ENCODE measurements around the gene CRB2. TPM values are rescaled to one million over a fixed set of nuclear protein-coding genes. Genes with fewer than 3 reads are reported as not detected.

The CRB2 gene
- total RNA-seq, 2 donors from 2014 or later: 0.14 TPM; not detected in 1

GRCh38 chr9:123416176-123416575 lies 60.2 kb downstream of the CRB2 start:
- ATAC-seq (no peak), DNase-seq (ENCODE audit: low spot score in 2 of 2) (no peak)
- H3K36me3 Mint-ChIP-seq: no peaks in the 10 kb centered on the region
- no peaks in the 10 kb centered on the region for H3K9me3 Mint-ChIP-seq
- no peak overlapping the region for H3K27ac Mint-ChIP-seq

- Mint-ChIP-seq H3K9me3 (no peaks in the 10 kb centered on the region), H3K27ac (peak overlapping the region; percentile 5 to 51), H3K36me3 (no peaks in the 10 kb centered on the region)
- ATAC-seq: no peak
- DNase-seq (ENCODE audit: low spot score in 2 of 2): peak in 1 of 2 donors; percentile 23
Observed at GRCh38 chr9:123417289-123418051, 61.5 kb downstream of the CRB2 start.

- DNase-seq (ENCODE audit: low spot score in 2 of 2): peak in 1 of 2 donors; percentile 26
- Mint-ChIP-seq H3K27ac (peak overlapping the region; percentile 5 to 51), H3K9me3 (no peaks in the 10 kb centered on the region), H3K36me3 (no peaks in the 10 kb centered on the region)
- no peak for ATAC-seq
Observed at GRCh38 chr9:123418052-123418430, 62.0 kb downstream of the CRB2 start.

- ATAC-seq: no peak
- Mint-ChIP-seq H3K27ac (peak overlapping the region; percentile 5 to 81), H3K36me3 (no peaks in the 10 kb centered on the region), H3K9me3 (no peaks in the 10 kb centered on the region)
- DNase-seq (ENCODE audit: low spot score in 2 of 2): peak in 1 of 2 donors; percentile 23
Observed at GRCh38 chr9:123418506-123418905, 62.5 kb downstream of the CRB2 start.

GRCh38 chr9:123419091-123419490 lies 63.1 kb downstream of the CRB2 start:
- ATAC-seq: no peak
- DNase-seq (ENCODE audit: low spot score in 2 of 2): peak in 1 of 2 donors; percentile 21
- Mint-ChIP-seq H3K36me3 (no peaks in the 10 kb centered on the region), H3K27ac (peak overlapping the region; percentile 5 to 81), H3K9me3 (no peaks in the 10 kb centered on the region)

GRCh38 chr9:123419721-123420591 lies 64.0 kb downstream of the CRB2 start:
- no peaks in the 10 kb centered on the region for H3K36me3 Mint-ChIP-seq
- peak overlapping the region in 1 of 2 donors; percentile 44 for H3K27ac Mint-ChIP-seq
- H3K9me3 Mint-ChIP-seq: no peaks in the 10 kb centered on the region
- DNase-seq (ENCODE audit: low spot score in 2 of 2): peak in 1 of 2 donors; percentile 37
- no peak for ATAC-seq

GRCh38 chr9:123420592-123421111 lies 64.7 kb downstream of the CRB2 start:
- Mint-ChIP-seq H3K9me3 (no peaks in the 10 kb centered on the region), H3K36me3 (no peaks in the 10 kb centered on the region), H3K27ac (no peak overlapping the region)
- no peak for DNase-seq (ENCODE audit: low spot score in 2 of 2)
- no peak for ATAC-seq

- no peak overlapping the region for H3K27ac Mint-ChIP-seq
- peak in 1 of 2 donors; percentile 37 for DNase-seq (ENCODE audit: low spot score in 2 of 2)
- no peaks in the 10 kb centered on the region for H3K36me3 Mint-ChIP-seq
- no peaks in the 10 kb centered on the region for H3K9me3 Mint-ChIP-seq
- no peak for ATAC-seq
Observed at GRCh38 chr9:123421186-123421585, 65.2 kb downstream of the CRB2 start.

- Mint-ChIP-seq H3K36me3 (no peaks in the 10 kb centered on the region), H3K27ac (peak overlapping the region in 1 of 2 donors; percentile 63), H3K9me3 (no peaks in the 10 kb centered on the region)
- ATAC-seq (no peak), DNase-seq (ENCODE audit: low spot score in 2 of 2) (peak in 1 of 2 donors; percentile 11)
Observed at GRCh38 chr9:123421801-123422455, 65.9 kb downstream of the CRB2 start.

- DNase-seq (ENCODE audit: low spot score in 2 of 2) (no peak), ATAC-seq (no peak)
- no peak overlapping the region for H3K27ac Mint-ChIP-seq
- no peaks in the 10 kb centered on the region for H3K9me3 Mint-ChIP-seq
- no peaks in the 10 kb centered on the region for H3K36me3 Mint-ChIP-seq
Observed at GRCh38 chr9:123422635-123423310, 66.8 kb downstream of the CRB2 start.

- Mint-ChIP-seq H3K36me3 (no peaks in the 10 kb centered on the region), H3K27ac (no peak overlapping the region), H3K9me3 (no peaks in the 10 kb centered on the region)
- no peak for DNase-seq (ENCODE audit: low spot score in 2 of 2)
- no peak for ATAC-seq
Observed at GRCh38 chr9:123423311-123423640, 67.3 kb downstream of the CRB2 start.

- DNase-seq (ENCODE audit: low spot score in 2 of 2): no peak
- no peak for ATAC-seq
- H3K36me3 Mint-ChIP-seq: no peaks in the 10 kb centered on the region
- peak overlapping the region in 1 of 2 donors; percentile 3 for H3K27ac Mint-ChIP-seq
- no peaks in the 10 kb centered on the region for H3K9me3 Mint-ChIP-seq
Observed at GRCh38 chr9:123424131-123424530, 68.1 kb downstream of the CRB2 start.

- H3K36me3 Mint-ChIP-seq: no peaks in the 10 kb centered on the region
- ATAC-seq (no peak), DNase-seq (ENCODE audit: low spot score in 2 of 2) (no peak)
- H3K9me3 Mint-ChIP-seq: no peaks in the 10 kb centered on the region
- peak overlapping the region in 1 of 2 donors; percentile 70 for H3K27ac Mint-ChIP-seq
Observed at GRCh38 chr9:123424552-123425225, 68.7 kb downstream of the CRB2 start.

GRCh38 chr9:123425261-123425821 lies 69.3 kb downstream of the CRB2 start:
- peaks cover 0 to 2% of the 10 kb centered on the region in 2 donors for H3K36me3 Mint-ChIP-seq
- ATAC-seq (no peak), DNase-seq (ENCODE audit: low spot score in 2 of 2) (no peak)
- peaks cover 0 to 2% of the 10 kb centered on the region in 2 donors for H3K9me3 Mint-ChIP-seq
- H3K27ac Mint-ChIP-seq: peak overlapping the region in 1 of 2 donors; percentile 73

GRCh38 chr9:123425836-123426365 lies 69.9 kb downstream of the CRB2 start:
- ATAC-seq (no peak), DNase-seq (ENCODE audit: low spot score in 2 of 2) (no peak)
- Mint-ChIP-seq H3K36me3 (peaks cover 0 to 6% of the 10 kb centered on the region in 2 donors), H3K9me3 (peaks cover 0 to 3% of the 10 kb centered on the region in 2 donors), H3K27ac (peak overlapping the region in 1 of 2 donors; percentile 73)
